NCI-H1105 (cell line): Measurements from ENCODE around the gene LMBRD1.
A peak's percentile ranks its signal among the peaks of the same experiment; 100 is the strongest.
"Not testable (repeated sequence)": the region's sequence is repeated elsewhere in the genome, so short reads cannot be mapped to it uniquely, and the experiment has no call there.

ENCODE experiments used
- DNase-seq: peaks from one replicate; lab custom pipeline; 2025; lab: John Stamatoyannopoulos, UW

The LMBRD1 gene

GRCh38 chr6:69796642-69797390, at the start of gene LMBRD1:
Gene LMBRD1 (minus strand): TSS chr6:69797010. CDS start chr6:69796881, 129 bp downstream.
- DNase-seq: peak; percentile 95

- DNase-seq: no peak
These were observed 49.5 kb upstream of the LMBRD1 start for GRCh38 chr6:69846312-69846711.

GRCh38 chr6:69843189-69843588, 46.4 kb upstream of the LMBRD1 start:
- no peak for DNase-seq

GRCh38 chr6:69841862-69842261, 45.1 kb upstream of the LMBRD1 start:
- no peak for DNase-seq

GRCh38 chr6:69835414-69836179, 38.8 kb upstream of the LMBRD1 start:
- DNase-seq: peak; percentile 28

- DNase-seq: no peak
These were observed 35.7 kb upstream of the LMBRD1 start for GRCh38 chr6:69832558-69832957.

GRCh38 chr6:69827276-69827893, 30.6 kb upstream of the LMBRD1 start:
- no peak for DNase-seq

- DNase-seq: no peak
These were observed 29.1 kb upstream of the LMBRD1 start for GRCh38 chr6:69825904-69826303.

GRCh38 chr6:69824355-69824754, 27.5 kb upstream of the LMBRD1 start:
- not testable (repeated sequence) for DNase-seq

GRCh38 chr6:69820438-69820837, 23.6 kb upstream of the LMBRD1 start:
- DNase-seq: no peak

GRCh38 chr6:69820018-69820417, 23.2 kb upstream of the LMBRD1 start:
- no peak for DNase-seq

GRCh38 chr6:69819138-69819537, 22.3 kb upstream of the LMBRD1 start:
- no peak for DNase-seq

- no peak for DNase-seq
These were observed 21.6 kb upstream of the LMBRD1 start for GRCh38 chr6:69818223-69818930.

GRCh38 chr6:69817358-69817757, 20.5 kb upstream of the LMBRD1 start:
- DNase-seq: no peak

- no peak for DNase-seq
These were observed 19.8 kb upstream of the LMBRD1 start for GRCh38 chr6:69816569-69816968.

GRCh38 chr6:69816026-69816425, 19.2 kb upstream of the LMBRD1 start:
- DNase-seq: no peak

- DNase-seq: no peak
These were observed 16.7 kb upstream of the LMBRD1 start for GRCh38 chr6:69813508-69813907.

GRCh38 chr6:69812746-69813427, 16.1 kb upstream of the LMBRD1 start:
- no peak for DNase-seq

- no peak for DNase-seq
These were observed 6.2 kb upstream of the LMBRD1 start for GRCh38 chr6:69802995-69803394.

GRCh38 chr6:69801711-69802110, 4.9 kb upstream of the LMBRD1 start:
- DNase-seq: no peak

- DNase-seq: no peak
These were observed 4.4 kb upstream of the LMBRD1 start for GRCh38 chr6:69801225-69801624.

GRCh38 chr6:69798796-69799195, 2.0 kb upstream of the LMBRD1 start:
- DNase-seq: not testable (repeated sequence)
